GM21529 (cell line): ENCODE measurements around the gene GOLGA8H.
"Not testable (repeated sequence)": the region's sequence is repeated elsewhere in the genome, so short reads cannot be mapped to it uniquely, and the experiment has no call there.

Source experiments
- ATAC-seq: cut with Tn5 transposase; IDR thresholded peaks from one replicate; pipeline ENCODE4 v1.9.1; 2021; ENCODE audit not compliant: unreplicated experiment

The GOLGA8H gene, protein sequence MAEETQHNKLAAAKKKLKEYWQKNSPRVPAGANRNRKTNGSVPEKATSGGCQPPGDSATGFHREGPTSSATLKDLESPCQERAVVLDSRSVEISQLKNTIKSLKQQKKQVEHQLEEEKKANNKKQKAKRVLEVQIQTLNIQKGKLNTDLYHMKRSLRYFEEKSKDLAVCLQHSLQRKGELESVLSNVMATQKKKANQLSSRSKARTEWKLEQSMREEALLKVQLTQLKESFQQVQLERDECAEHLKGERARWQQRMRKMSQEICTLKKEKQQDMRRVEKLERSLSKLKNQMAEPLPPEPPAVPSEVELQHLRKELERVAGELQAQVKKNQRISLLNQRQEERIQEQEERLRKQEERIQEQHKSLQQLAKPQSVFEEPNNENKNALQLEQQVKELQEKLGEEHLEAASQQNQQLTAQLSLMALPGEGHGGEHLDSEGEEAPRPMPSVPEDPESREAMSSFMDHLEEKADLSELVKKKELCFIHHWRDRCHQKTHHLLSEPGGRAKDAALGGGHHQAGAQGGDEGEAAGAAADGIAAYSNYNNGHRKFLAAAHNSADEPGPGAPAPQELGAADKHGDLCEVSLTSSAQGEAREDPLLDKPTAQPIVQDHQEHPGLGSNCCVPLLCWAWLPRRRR

DNA sequence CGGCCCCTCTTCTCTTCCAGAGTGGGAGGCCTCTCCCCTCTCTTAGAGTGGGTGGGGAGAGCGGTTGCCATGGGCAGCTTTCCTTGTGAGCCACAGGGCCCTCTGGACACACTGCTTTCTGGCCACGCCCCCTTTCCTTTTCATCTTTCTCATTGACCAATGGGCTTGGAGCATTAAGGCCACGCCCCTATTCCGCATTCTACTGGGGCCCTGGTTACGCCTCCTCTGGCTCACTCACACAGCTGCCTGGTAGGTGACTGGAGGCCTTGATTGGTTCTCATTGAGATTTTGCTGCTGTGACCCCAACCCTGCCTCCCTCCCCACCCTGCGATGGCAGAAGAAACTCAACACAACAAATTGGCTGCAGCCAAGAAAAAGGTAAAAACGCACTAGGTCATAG, at the start of gene GOLGA8H:
Gene GOLGA8H, plus strand, starts transcription at position 233 of the 400 bp plus-strand sequence. Its CDS starts 98 bp downstream, at position 331.
- ATAC-seq = not testable (repeated sequence)

DNA sequence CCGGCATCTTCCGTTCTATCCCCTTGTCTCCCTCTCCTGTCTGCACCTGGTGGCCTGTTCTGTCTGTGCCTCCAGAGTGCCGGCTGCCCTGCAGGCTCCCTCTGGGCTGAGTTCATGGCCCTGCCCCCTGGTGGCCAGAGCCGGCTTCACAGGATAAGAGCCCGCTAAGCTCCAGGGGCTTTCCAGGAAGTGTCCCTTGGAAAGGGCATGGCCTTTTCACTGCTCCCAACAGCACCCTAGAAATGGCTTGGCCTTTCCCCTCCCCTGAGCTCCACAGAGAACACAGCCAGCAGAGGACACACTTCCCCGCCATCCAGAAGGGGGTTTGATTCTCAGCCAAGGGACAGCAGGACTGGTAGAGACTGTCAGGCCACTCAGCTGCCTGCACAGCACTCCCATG, 36.9 kb upstream of the GOLGA8H start:
- ATAC-seq = not testable (repeated sequence)

- ATAC-seq = not testable (repeated sequence)
These were observed 30.8 kb upstream of the GOLGA8H start for GRCh38 chr15:30573012-30573491.

- not testable (repeated sequence) for ATAC-seq
These were observed 24.3 kb upstream of the GOLGA8H start for GRCh38 chr15:30579394-30579970.

DNA sequence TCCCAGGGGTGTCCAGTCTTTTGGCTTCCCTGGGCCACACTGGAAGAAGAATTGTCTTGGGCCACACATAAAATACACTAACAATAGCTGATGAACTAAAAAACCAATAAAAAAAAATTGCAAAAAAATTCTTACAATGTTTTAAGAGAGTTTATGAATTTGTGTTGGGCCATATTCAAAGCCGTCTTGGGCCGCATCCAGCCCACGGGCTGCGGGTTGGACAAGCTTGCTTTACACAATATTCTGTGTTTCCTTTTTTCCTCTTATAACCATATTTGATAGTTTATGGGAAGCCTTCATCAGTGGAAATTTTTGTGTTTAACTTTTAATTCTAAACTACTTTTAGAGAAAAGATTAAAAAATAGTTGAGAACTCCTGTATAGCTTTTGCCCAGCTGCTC, 23.1 kb upstream of the GOLGA8H start:
- ATAC-seq = not testable (repeated sequence)

DNA sequence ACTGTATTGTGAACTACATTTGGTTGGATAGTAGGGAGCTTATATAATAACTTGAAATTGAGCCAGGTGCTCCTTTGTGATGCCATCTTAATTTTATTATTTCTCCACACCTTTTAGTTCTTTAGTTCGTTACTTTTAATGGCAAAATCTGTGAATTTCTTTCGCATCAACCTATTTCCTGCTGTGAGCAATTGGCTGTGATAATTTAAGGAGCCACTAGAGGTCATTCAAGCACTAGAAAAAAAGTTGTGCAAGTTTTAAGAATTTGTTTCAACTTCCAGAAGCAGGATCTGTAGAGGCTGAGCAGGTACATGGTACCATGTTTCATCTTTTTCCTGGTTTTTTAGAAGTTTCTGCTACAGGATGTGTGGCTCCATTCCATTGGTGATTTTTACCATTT, 4.9 kb upstream of the GOLGA8H start:
- not testable (repeated sequence) for ATAC-seq

DNA sequence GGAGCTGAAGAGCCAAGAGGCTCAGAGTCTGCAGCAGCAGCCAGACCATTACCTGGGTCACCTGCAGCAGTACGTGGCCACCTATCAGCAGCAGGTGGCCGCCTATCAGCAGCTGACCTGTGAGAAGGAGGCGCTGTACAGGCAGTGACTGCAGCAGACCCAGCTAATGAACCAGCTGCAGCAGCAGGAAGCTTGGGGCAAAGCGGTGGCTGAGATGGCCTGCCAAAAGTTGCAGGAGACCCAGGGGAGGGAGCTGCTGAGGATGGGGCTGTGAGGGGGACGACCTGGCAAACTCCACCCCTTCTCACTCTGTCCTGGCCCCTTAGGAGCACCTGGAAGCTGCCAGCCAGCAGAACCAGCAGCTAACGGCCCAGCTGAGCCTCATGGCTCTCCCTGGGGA, 8.4 kb downstream of the GOLGA8H start:
- ATAC-seq = not testable (repeated sequence)

GRCh38 chr15:30621342-30621741, 17.5 kb downstream of the GOLGA8H start:
- ATAC-seq = not testable (repeated sequence)

- ATAC-seq = peak; percentile 90
These were observed 21.8 kb downstream of the GOLGA8H start, which contains the start of gene ARHGAP11B for GRCh38 chr15:30625436-30626193. TSS of gene ARHGAP11B (plus strand) at chr15:30626128.

GRCh38 chr15:30626194-30626565, 22.4 kb downstream of the GOLGA8H start:
- ATAC-seq = not testable (repeated sequence)

GRCh38 chr15:30626632-30627031, 22.8 kb downstream of the GOLGA8H start:
- ATAC-seq = peak; percentile 4

GRCh38 chr15:30650012-30650929, 46.4 kb downstream of the GOLGA8H start:
- peak; percentile 99 for ATAC-seq

DNA sequence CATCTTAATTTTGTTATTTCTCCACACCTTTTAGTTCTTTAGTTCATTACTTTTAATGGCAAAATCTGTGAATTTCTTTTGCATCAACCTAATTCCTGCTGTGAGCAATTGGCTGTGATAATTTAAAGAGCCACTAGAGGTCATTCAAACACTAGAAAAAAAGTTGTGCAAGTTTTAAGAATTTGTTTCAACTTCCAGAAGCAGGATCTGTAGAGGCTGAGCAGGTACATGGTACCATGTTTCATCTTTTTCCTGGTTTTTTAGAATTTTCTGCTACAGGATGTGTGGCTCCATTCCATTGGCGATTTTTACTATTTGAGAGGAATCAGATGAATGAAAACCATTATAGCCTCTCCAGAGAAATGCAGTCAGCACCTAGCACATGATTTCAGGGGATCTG, 57.3 kb downstream of the GOLGA8H start:
- ATAC-seq = not testable (repeated sequence)
